Measurements from ENCODE around the gene PCDHGA6.

GRCh38 chr5:141362719-141363118 lies 11.0 kb upstream of the PCDHGA6 start:
- TF ChIP-seq POLR2A (IDR thresholded peaks at IDR 0.05; ENCODE audit: low read depth, low read length) (no peak), SPI1 (IDR thresholded peaks at IDR 0.05; ENCODE audit: low read depth, low read length) (no peak), POLR2AphosphoS5 (IDR thresholded peaks at IDR 0.05; ENCODE audit: low read depth, low read length) (no peak), TAF1 (IDR thresholded peaks at IDR 0.05; ENCODE audit: low read depth, low read length) (no peak), PAX5 (IDR thresholded peaks at IDR 0.05; ENCODE audit: insufficient read depth, low read length, severe bottlenecking) (no peak)

All from GM12891 (cell line).